SW 1271 (cell line): Measurements from ENCODE around the gene NDUFB10.

Experiments
- DNase-seq, 2 experiments: peaks; one replicate each; lab custom pipeline; 2025; lab: John Stamatoyannopoulos, UW

Gene NDUFB10

DNA sequence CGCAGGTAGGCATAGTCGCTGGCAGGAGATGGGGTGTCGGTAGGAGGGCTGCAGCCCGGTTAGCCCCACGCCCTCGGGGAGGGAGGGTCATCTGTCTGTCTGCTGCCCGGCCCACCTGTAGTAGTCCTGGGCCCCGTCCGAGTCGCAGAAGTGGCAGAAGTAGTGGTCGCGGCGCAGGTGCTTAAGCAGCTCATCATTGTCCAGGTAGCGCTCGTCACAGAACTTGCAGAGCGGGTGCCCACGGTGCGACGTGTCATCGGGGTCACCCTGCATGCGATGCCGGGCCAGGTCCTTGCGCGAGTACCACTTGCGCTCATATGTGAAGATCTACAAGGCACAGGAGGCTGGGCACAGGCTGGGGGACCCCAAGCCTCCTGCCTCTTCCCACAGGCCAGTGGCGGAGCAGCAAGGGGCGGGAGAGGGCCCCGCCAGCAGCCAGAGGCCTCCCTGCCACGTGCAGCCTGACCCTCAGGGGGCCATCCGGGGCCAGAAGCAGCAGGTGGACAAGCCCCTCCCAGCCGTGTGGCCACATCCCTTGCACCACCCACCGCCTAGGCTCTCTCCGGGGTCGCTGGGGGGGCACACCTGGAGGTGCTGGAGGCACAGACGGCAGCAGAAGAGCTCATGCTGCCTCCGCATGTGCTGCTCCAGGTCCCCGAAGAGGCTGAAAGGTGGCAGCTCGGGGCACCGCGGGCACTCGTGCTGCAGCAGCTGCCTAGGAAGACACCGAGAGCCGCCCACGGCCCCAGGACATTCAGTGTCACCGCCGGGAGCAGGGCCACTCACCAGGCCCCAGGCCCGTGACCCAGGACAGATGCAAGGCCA is 43.3 kb downstream of the NDUFB10 start:
- DNase-seq: no peak

DNA sequence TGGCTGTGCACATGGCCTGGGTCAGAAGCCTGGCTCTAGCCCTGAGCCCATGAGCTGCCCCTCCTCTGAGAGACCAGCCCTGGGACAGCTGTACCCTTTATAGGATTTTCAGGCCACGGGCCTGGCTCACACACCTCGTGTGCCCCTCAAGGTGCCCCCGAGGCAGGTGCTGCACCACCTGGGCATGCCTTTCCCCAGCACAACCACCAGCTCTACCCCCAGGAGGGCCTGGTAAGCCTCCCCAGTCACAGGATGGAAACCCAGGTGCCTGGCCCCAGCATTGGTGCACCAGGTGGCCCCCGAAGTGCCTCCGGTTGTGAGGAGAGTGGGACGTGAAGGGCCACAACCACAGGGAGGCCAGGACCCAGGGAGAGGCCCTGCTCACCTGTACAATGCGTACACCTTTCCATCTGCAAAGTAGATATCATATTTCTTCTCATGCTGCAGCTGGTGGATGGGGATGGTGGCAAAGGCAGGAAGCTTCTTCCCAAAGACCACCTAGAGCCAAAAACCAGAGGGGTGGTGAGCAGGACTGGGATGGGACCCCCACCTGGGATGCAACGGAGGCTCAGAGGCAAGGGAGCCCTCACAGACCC is 44.0 kb downstream of the NDUFB10 start:
- DNase-seq: no peak

DNA sequence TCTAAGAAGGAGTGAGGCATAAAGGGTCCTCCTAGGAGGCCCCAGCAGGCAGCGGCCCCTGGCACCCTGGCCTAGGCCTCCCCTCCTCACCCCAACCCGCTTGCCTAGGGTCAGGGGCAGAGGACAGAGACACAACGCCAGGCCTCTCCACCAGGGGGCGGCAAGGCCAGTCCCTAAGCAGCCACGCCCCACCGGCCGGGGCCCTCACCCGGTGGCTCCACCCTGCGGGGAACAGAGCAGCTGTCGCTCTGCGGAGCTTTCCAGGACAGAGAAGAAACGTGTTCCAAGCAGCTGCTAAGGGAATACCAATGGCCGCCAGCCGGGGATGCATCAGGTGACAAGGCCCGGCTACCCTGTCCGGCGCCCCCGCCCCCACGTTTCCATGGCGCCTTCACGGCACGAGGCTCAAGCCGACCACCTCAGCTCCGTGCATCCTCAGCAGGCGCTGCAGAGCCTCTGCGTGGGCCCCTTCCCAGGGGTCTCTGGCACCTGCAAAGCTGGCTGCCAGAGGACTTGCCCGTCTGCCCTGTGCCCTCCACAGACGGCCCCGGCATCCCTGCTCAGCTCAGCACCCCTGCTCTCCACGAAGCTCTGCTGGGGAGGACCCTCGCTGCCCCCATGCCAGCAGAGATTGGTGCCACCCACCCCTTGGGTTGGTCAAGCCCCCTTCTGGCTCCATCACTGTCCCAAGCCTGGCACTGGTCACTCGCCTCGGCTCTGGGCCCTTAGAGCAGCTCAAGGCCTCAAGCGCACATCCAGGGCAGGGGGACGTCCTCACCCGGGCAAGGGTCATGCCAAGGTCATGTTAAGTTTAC is 44.7 kb downstream of the NDUFB10 start:
- DNase-seq: peak in 1 of 2 experiments; percentile 63

DNA sequence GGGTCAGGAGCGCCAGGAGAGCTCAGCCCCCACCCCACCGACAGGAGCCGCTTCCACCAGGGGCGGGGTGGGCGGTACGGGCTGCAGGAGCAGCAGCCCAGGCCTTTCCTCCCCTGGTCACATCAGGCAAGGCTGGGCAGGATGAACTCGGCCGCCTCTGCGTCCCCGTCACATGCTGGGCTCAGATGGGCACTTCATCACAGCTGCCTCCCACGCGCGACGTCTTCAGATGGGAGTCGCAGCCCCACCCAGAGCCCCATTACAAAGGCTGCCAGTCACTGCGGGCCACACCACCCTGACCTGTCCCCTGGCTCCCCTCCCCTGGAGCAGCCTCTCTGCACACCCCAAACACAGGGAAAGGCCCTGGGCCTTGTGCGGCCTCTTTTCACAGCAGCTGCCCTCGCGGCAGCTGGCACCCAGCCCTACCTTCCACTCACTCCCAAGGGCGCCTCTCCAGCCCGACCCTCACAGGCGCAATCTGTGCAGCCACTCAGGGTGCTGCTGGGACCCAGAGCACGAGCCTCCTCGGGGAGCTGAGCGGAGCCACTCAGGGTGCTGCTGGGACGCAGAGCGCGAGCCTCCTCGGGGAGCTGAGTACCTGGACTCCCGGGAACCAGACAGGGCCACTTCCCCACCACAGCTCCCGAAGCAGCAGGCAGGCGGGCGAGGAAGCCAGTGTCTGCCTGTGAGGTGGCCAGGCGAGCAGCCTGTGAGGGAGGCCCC is 45.6 kb downstream of the NDUFB10 start:
- no peak for DNase-seq

DNA sequence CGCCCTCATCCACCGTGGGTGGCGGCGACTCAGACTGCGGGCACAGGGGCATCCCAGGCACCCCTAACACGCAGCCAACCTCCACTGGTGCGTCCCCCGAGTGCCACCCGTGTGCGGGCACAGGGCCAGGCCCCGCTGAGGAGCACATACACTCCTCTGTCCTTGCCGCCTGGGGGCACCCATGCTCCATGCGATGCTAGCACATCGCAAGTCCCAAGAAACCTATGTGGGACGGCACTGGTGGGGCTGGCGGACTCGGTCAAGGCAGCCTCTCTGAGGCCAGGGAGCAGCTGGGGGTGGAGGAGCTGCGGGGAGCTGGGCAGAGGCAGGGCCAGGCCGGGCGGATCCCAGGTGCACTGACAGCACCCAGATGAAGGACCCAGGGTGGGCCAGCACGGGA is 46.3 kb downstream of the NDUFB10 start:
- DNase-seq: no peak

DNA sequence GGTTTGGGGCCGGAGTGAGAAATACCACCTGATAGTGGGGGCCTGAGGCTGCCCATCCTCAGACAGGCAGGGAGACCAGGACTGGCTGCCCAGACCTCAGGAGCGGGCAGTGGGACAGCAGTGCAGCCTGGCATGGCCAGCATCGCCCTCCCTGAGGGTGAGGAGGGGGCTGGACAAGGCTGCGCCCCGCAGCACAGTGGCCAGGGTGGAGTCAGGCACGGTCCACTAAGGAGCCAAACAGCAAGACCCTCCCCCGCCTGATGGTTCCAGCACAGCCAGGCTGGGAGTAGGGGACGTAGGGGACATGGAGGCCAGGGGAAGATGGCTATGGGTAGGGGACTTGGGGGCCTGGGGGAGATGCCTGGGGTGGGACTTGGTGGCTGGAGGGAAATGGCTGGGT is 47.0 kb downstream of the NDUFB10 start:
- no peak for DNase-seq

DNA sequence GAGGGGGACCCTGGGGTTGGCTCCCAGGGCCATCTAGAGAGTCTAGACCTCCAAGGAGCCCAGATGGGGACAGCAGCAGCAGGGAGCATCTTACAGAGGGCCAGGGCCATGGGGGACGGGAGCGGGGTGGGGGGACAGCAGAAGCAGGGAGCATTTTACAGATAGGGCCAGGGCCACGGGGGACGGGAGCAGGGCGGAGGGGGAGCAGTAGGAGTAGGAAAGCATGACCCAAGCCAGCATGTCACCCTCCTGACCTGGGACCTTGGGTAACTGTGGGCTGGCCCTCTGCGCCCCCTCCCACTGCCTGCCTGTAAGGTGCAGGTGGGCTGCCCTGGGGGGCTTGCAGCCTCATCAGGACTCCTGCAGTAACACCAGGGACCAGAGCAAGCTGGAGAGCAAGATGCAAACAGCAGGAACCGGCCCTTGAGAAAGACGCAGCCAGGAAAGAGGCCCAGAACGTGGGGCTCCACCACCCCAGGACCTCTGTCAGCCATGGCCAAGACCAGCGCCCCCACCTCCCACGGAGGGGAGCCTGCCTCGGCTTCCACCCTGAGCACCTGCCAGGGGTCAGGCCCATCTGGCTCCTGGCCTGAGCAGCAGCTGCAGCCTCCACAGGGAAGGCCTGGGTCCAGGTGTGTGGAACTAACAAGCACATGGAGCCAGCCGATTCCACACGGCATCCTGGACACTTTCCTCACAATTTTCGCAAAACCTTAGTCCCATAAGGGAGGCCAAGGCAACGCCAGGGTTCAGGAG is 47.9 kb downstream of the NDUFB10 start:
- DNase-seq: no peak

DNA sequence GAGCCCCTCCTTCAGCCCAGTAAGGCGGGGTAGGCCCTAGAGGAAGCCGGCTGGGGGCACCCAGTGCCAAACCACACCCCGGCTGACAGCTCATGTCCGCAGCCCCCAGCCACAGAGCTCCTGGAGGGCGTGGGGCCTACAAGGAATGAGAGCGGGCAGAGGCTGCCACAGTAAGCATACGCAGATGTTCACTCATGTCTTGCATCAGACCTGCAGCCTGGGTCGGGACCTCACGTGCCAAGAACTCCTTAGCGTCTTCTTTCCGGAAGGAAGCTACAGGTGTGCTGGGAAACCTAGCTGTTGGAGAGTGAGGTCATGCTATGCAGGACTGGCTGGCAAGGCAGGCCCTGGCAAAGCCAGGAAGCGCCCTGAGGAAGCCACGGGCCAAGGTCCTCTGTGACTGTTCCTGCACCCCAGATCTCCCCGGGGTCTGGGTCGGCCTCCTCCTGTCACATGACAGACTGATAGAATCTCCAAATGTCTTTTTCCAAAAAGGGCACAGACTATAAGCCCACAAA is 48.7 kb downstream of the NDUFB10 start:
- no peak for DNase-seq

DNA sequence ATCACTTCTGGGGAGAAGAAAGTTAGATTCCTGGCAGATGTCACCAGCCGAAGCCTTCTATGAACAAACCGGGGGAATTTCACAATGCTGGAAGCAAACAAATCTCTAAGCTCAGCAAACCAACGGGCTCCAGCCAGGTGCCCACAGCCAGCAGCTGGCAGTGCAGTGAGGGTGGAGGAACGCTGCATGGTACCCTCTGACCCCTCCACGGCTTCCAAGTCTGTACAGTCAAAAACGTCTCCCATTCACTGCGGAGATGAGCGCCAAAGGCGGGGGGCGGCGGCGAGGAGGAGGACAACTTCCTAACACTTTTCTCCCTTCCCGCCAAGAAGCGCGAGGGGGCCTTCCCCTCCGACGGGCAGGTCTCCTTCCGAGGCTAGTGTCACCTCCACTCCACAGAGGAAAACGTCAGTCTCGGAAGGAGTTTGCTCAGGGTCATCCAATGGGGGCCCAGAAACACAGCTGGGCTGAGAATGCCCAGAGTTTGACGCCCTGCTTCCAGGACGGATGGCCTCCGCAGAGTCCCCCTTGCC is 49.4 kb downstream of the NDUFB10 start:
- DNase-seq: no peak

DNA sequence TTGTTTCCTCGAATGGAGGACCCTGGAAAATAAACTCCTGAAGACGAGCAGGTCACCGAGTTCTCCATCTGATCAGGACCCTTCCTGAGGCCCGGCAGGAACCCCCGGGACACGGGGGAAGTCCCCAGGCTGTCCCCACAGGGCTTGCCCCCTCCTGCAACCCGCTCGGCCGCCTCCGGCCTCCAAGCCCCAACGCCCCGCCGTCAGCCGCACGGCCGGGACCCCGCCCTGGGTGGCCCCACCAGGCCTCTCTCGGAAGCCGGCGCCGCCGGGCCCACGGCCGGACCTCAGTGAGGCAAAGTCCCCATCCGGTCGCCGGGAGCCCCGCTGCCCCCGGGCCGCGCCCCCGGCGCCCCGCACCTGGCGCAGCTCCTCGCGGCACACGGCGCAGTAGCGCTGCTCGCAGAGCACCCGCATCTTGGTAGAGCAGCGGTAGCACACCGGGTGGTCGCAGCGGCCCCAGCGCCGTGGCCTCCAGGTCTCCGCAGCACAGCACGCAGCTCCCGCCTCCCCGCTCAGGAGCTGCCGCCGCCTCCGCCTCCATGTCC is 49.9 kb downstream of the NDUFB10 start:
- DNase-seq: no peak

DNA sequence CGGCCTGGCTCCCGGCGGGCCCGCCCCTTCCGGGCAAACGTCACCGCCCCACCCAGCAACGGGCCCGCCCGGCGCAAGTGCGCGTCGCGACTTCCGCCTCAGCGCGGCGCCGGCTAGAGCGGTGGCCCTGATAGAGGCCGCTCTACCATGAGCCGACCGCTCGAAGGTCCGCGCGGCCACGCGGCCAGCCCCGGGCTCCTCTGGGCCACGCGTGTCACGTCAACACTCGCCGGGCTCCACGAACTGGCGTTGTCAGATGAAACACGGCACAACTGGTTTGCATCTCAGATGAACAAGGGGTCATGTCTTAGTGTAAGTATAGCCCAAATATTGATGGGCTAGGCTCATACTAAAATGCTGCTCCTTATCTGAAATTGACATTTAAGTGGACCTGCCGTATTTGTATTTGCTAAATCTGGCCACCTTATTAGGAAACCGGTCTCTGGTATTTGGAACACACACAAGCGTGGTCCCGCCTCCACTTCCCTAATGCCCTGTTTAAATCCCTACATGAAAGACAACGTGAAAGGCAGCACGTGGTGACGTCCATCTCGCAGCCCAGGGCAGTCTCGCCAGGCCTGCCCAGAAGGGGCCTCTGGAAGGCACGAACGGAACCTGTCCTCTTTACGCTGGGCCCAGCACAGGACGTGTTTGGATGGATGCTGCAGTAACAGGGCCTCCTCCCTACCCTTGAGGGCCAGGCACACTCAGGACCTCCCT is 50.6 kb downstream of the NDUFB10 start, which contains the start of gene ZNF598:
ZNF598 (minus strand) TSS at position 31 of the 720 bp plus-strand sequence.
- peak in 1 of 2 experiments; percentile 57 for DNase-seq
